Aorta (tissue), 5 donors: ENCODE data around the gene ADCYAP1R1. TPM values are rescaled to one million over a fixed set of nuclear protein-coding genes. Genes with fewer than 3 reads are reported as not detected.
A peak's percentile ranks its signal among the peaks of the same experiment; 100 is the strongest.

Experiments used
- ATAC-seq: fragments of 200-7000 bp; cut with Tn5 transposase; one replicate; pipeline ENCODE4 v1.9.1; 2022; ENCODE audit warnings: moderate library complexity; ENCODE audit not compliant: low FRiP score
- DNase-seq, 2 donors: peaks; one replicate each; pipeline ENCODE4 v3.0.0-alpha.2; 2020
- H3K27ac ChIP-seq, 2 donors: one replicate each; pipeline ENCODE4 v1.5.1; 2013; ENCODE audit warnings: low read length in 2 of 2, mild to moderate bottlenecking in 2 of 2, moderate library complexity in 2 of 2, control low read depth in 1 of 2, inconsistent platforms in 1 of 2, low read depth in 1 of 2
- H3K27me3 ChIP-seq, 2 donors: one replicate each; pipeline ENCODE4 v1.6.1; 2013; ENCODE audit warnings: control low read depth in 1 of 2, low read length in 1 of 2, mild to moderate bottlenecking in 1 of 2, moderate library complexity in 1 of 2; ENCODE audit not compliant: insufficient read depth in 2 of 2, control insufficient read depth in 1 of 2
- H3K36me3 ChIP-seq, 2 donors: one replicate each; pipeline ENCODE4 v1.6.1; 2013; ENCODE audit warnings: control low read depth in 1 of 2, low read length in 1 of 2, mild to moderate bottlenecking in 1 of 2; ENCODE audit not compliant: insufficient read depth in 2 of 2, control insufficient read depth in 1 of 2
- H3K4me1 ChIP-seq, 2 donors: one replicate each; pipeline ENCODE4 v1.6.1; 2013; ENCODE audit warnings: low read length in 2 of 2, control low read depth in 1 of 2, mild to moderate bottlenecking in 1 of 2, moderate library complexity in 1 of 2; ENCODE audit not compliant: insufficient read depth in 2 of 2, control insufficient read depth in 1 of 2
- H3K4me3 ChIP-seq, 2 donors: one replicate each; pipeline ENCODE4 v1.5.1; 2013; ENCODE audit warnings: low read length in 2 of 2, control low read depth in 1 of 2, mild to moderate bottlenecking in 1 of 2
- H3K9me3 ChIP-seq: one replicate; pipeline ENCODE4 v1.6.1; 2013; ENCODE audit warnings: mild to moderate bottlenecking, low read length; ENCODE audit not compliant: control insufficient read depth
- WGBS, 2 donors: extraction: QIAGEN DNeasy Blood & Tissue Kit; methylation state at CpG; one replicate each; pipeline ENCODE4 v1.1.7; 2013; 5-methylcytosine and 5-hydroxymethylcytosine counted together
- intact Hi-C, 2 donors: fragments of 100-400 bp; cut with DNase I; formaldehyde crosslinking; loops; one replicate each; pipeline versions ENCODE4 v1.14.2 to v1.15.0; 2022
- polyA plus RNA-seq, 2 donors: library from polyadenylated mRNA; stranded (reverse); fragments of 200-250 nt; gene quantifications; one replicate each; pipeline ENCODE4 v1.2.3, GENCODE V29; 2013
- total RNA-seq, 2 donors: library from RNA; stranded (reverse); fragmentation: NEBNext Ultra II Directional; extraction: Animal tissue kit (Norgen Biotek cat#: 25700); gene quantifications; one replicate each; pipeline ENCODE4 v1.2.1, GENCODE V29; 2021
- donor health status: healthy with polysubstance abuse.
- donor health status: Bipolar disorder and iron deficiency.
- donor health status: DM: no; HTN: no; CAD: no.
- donor health status: DM: no; HTN: no; CAD: no.
- donor health status: DM: yes; HTN: yes; CAD: no.

ADCYAP1R1 gene
- total and polyA plus RNA-seq, 4 donors: 1.1 to 6.1 TPM; not detected in 2

GRCh38 chr7:31058688-31059087 lies 6.6 kb downstream of the ADCYAP1R1 start:
- Histone ChIP-seq H3K36me3 (no peaks in the 10 kb centered on the region), H3K4me1 (no peaks in the 10 kb centered on the region), H3K27me3 (no peaks in the 10 kb centered on the region), H3K9me3 (no peaks in the 10 kb centered on the region), H3K27ac (no peak overlapping the region), H3K4me3 (no peak overlapping the region)
- WGBS, 2 donors: 88 to 93% methylated on average over 3 of the region's 3 CpGs
- intact Hi-C loops: no loop called here
- ATAC-seq (no peak), DNase-seq (no peak)

GRCh38 chr7:31059551-31059950 lies 7.4 kb downstream of the ADCYAP1R1 start:
- H3K27me3 ChIP-seq: no peaks in the 10 kb centered on the region
- ATAC-seq: no peak
- H3K27ac ChIP-seq: no peak overlapping the region
- H3K36me3 ChIP-seq: no peaks in the 10 kb centered on the region
- WGBS, 2 donors: 64 to 76% methylated on average over 7 to 8 of the region's 8 CpGs
- DNase-seq: no peak
- no peaks in the 10 kb centered on the region for H3K9me3 ChIP-seq
- no peak overlapping the region for H3K4me3 ChIP-seq
- no peaks in the 10 kb centered on the region for H3K4me1 ChIP-seq
- intact Hi-C loops: no loop called here

DNA sequence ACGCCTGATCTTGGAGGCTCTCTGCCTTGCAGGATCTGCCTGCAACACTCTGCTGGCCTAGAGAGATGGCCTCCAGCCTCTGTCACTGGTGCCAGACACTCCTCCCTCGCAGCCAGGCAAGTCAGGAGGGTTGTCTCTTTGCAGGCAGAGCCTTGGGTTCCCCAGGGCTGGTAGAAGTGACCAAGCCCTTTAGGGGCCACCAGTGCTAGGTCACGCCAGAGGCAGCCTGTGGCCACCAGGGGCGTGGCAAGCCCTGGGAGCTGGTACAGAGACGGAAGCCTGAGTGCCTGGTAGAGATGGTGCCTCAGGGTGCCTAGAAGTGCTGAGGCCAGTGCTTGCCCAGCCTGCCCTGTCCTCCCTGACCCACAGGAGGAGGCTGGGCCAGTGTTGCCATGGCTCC lies 9.1 kb downstream of the ADCYAP1R1 start:
- no peaks in the 10 kb centered on the region for H3K27me3 ChIP-seq
- DNase-seq (no peak), ATAC-seq (no peak)
- no peaks in the 10 kb centered on the region for H3K36me3 ChIP-seq
- intact Hi-C loops: no loop called here
- no peaks in the 10 kb centered on the region for H3K4me1 ChIP-seq
- no peak overlapping the region for H3K27ac ChIP-seq
- WGBS, 2 donors: 87 to 95% methylated on average over 5 of the region's 5 CpGs
- no peak overlapping the region for H3K4me3 ChIP-seq
- no peaks in the 10 kb centered on the region for H3K9me3 ChIP-seq

DNA sequence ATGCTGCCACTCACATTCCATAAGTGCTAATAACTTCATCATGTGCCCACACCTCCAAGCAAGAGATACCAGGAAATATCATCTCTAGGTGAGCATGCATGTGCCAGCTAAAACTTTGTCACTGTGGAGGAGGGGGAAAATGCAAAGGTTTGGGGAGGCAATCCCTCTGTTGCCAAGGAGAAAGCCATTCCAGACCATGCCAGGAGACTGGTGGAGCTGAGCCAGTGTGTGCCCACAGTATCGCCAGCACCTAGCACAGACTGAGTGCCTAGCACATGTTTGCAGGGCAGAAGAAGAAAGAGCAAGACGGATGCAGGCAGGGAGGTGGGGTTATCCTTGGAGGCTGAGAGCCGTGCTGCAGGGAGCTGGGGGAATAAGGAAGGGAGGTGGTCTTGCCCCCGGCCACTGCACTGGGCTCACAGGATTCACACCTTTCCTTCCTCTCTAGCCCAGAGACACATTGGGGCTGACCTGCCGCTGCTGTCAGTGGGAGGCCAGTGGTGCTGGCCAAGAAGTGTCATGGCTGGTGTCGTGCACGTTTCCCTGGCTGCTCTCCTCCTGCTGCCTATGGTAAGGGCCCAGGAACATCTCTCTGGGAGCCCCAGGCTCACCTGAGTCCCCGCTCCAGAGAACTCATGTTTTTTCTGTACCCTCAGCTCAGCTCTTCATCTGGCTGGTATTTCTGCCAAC lies 10.8 kb downstream of the ADCYAP1R1 start:
- Histone ChIP-seq H3K4me3 (no peak overlapping the region), H3K27me3 (no peaks in the 10 kb centered on the region), H3K27ac (no peak overlapping the region), H3K9me3 (no peaks in the 10 kb centered on the region), H3K36me3 (no peaks in the 10 kb centered on the region), H3K4me1 (no peaks in the 10 kb centered on the region)
- DNase-seq (no peak), ATAC-seq (no peak)
- 78 to 90% methylated on average over 8 of the region's 8 CpGs for WGBS, 2 donors
- intact Hi-C loops: no loop called here

- Histone ChIP-seq H3K4me1 (no peaks in the 10 kb centered on the region), H3K36me3 (no peaks in the 10 kb centered on the region), H3K9me3 (no peaks in the 10 kb centered on the region), H3K27ac (no peak overlapping the region), H3K4me3 (no peak overlapping the region), H3K27me3 (no peaks in the 10 kb centered on the region)
- intact Hi-C loops: no loop called here
- DNase-seq (no peak), ATAC-seq (no peak)
- 63% methylated on average over 6 of the region's 6 CpGs for WGBS, 2 donors
Observed at GRCh38 chr7:31065021-31065593, 13.0 kb downstream of the ADCYAP1R1 start.

- Histone ChIP-seq H3K27me3 (no peaks in the 10 kb centered on the region), H3K27ac (no peak overlapping the region), H3K4me3 (no peak overlapping the region), H3K9me3 (no peaks in the 10 kb centered on the region), H3K4me1 (no peaks in the 10 kb centered on the region), H3K36me3 (no peaks in the 10 kb centered on the region)
- intact Hi-C loops: no loop called here
- DNase-seq (no peak), ATAC-seq (no peak)
- WGBS, 2 donors: 93 to 97% methylated on average over 7 of the region's 7 CpGs
Observed at GRCh38 chr7:31065840-31066239, 13.7 kb downstream of the ADCYAP1R1 start.

- ATAC-seq (no peak), DNase-seq (peak in 1 of 2 donors; percentile 36)
- WGBS, 2 donors: 53 to 62% methylated on average over 4 of the region's 4 CpGs
- Histone ChIP-seq H3K9me3 (no peaks in the 10 kb centered on the region), H3K36me3 (no peaks in the 10 kb centered on the region), H3K27me3 (no peaks in the 10 kb centered on the region), H3K27ac (no peak overlapping the region), H3K4me1 (no peaks in the 10 kb centered on the region), H3K4me3 (no peak overlapping the region)
- intact Hi-C loops: no loop called here
Observed at GRCh38 chr7:31066516-31067130, 14.5 kb downstream of the ADCYAP1R1 start.

DNA sequence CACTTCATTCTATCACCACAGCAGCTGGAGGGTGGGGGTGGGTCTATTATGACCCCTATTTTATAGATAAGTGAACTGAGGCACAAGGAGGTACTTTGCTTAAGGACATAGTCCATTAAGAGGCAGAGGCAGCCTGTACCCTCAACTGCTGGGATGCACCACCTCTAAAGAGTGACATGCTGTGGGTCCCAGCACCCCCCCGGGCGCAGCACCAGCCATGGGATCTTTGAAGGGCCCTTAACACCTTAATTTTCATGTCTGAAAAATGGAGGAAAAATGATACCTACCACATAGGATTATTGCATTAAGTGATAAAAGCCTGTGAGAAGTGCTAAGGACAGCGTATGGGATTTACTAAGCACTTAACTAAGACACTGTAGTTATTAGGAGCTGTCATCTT lies 15.4 kb downstream of the ADCYAP1R1 start:
- 80 to 81% methylated on average over 3 of the region's 3 CpGs for WGBS, 2 donors
- DNase-seq: peak in 1 of 2 donors; percentile 30
- H3K36me3 ChIP-seq: no peaks in the 10 kb centered on the region
- intact Hi-C loops: no loop called here
- H3K4me1 ChIP-seq: no peaks in the 10 kb centered on the region
- H3K27me3 ChIP-seq: no peaks in the 10 kb centered on the region
- H3K4me3 ChIP-seq: no peak overlapping the region
- ATAC-seq: no peak
- H3K9me3 ChIP-seq: no peaks in the 10 kb centered on the region
- no peak overlapping the region for H3K27ac ChIP-seq
